HG02763 (cell line): ENCODE data around the gene DPH2.
A peak's percentile ranks its signal among the peaks of the same experiment; 100 is the strongest.

Source experiments
- ATAC-seq: cut with Tn5 transposase; IDR thresholded peaks from one replicate; pipeline ENCODE4 v1.9.1; 2021; ENCODE audit warnings: mild to moderate bottlenecking, moderate library complexity; ENCODE audit not compliant: unreplicated experiment

Gene DPH2

GRCh38 chr1:43969746-43970466 is at the start of gene DPH2:
Gene DPH2, plus strand, starts transcription at chr1:43970010. Its CDS starts 166 bp downstream, at chr1:43970176.
- peak; percentile 80 for ATAC-seq

GRCh38 chr1:43921022-43921421 is 48.8 kb upstream of the DPH2 start:
- ATAC-seq = no peak

GRCh38 chr1:43924516-43924915 is 45.3 kb upstream of the DPH2 start:
- no peak for ATAC-seq

- ATAC-seq = no peak
Observed at GRCh38 chr1:43925846-43926245, 44.0 kb upstream of the DPH2 start.

GRCh38 chr1:43930168-43930948 is 39.5 kb upstream of the DPH2 start:
- ATAC-seq = no peak

GRCh38 chr1:43930949-43931275 is 38.9 kb upstream of the DPH2 start:
- ATAC-seq = no peak

- no peak for ATAC-seq
Observed at GRCh38 chr1:43931711-43932660, 37.8 kb upstream of the DPH2 start.

GRCh38 chr1:43932786-43933385 is 36.9 kb upstream of the DPH2 start:
- ATAC-seq = no peak

GRCh38 chr1:43933386-43934100 is 36.3 kb upstream of the DPH2 start, which contains the start of gene ARTN:
Gene ARTN, plus strand, starts transcription at chr1:43933801. Its CDS starts 1,856 bp downstream, at chr1:43935657.
- no peak for ATAC-seq

- ATAC-seq = no peak
Observed at GRCh38 chr1:43934101-43934985, 35.5 kb upstream of the DPH2 start.

GRCh38 chr1:43934986-43935324 is 34.9 kb upstream of the DPH2 start:
- no peak for ATAC-seq

GRCh38 chr1:43935711-43936427 is 33.9 kb upstream of the DPH2 start:
- no peak for ATAC-seq

- no peak for ATAC-seq
Observed at GRCh38 chr1:43936431-43937151, 33.2 kb upstream of the DPH2 start.

GRCh38 chr1:43937179-43937865 is 32.5 kb upstream of the DPH2 start:
- ATAC-seq = no peak

GRCh38 chr1:43938383-43938782 is 31.4 kb upstream of the DPH2 start:
- ATAC-seq = no peak

GRCh38 chr1:43938892-43939587 is 30.8 kb upstream of the DPH2 start:
- no peak for ATAC-seq

- no peak for ATAC-seq
Observed at GRCh38 chr1:43942411-43942810, 27.4 kb upstream of the DPH2 start.
